Endothelial cell of umbilical vein (primary cell): ENCODE measurements around the gene SQOR.

Experiments used
- EZH2 ChIP-seq: IDR thresholded peaks from 2 replicates; pipeline ENCODE4 v1.6.1; 2012; ENCODE audit warnings: borderline replicate concordance, low read depth, mild to moderate bottlenecking, moderate library complexity, low read length, inconsistent platforms; ENCODE audit not compliant: severe bottlenecking
- GATA2 ChIP-seq: IDR thresholded peaks from 2 replicates; pipeline ENCODE4 v1.7.0; 2011; ENCODE audit warnings: low read depth, mild to moderate bottlenecking, moderate library complexity, mixed read lengths, low read length; ENCODE audit not compliant: insufficient read length, insufficient read depth
- JUN ChIP-seq: IDR thresholded peaks from 2 replicates; pipeline ENCODE4 v1.6.1; 2011; ENCODE audit warnings: borderline replicate concordance, low read depth; ENCODE audit not compliant: insufficient read length, insufficient read depth
- MYC ChIP-seq: IDR thresholded peaks from one replicate; pipeline ENCODE4 v1.6.1; 2011; ENCODE audit warnings: mild to moderate bottlenecking, low read depth, low read length
- POLR2A ChIP-seq: IDR thresholded peaks from 2 replicates; pipeline ENCODE4 v1.6.1; 2012; ENCODE audit warnings: low read depth, mild to moderate bottlenecking, control low read depth, low read length
- POLR2AphosphoS5 ChIP-seq: IDR thresholded peaks from 2 replicates; pipeline ENCODE4 v1.6.1; 2012; ENCODE audit warnings: low read depth, mild to moderate bottlenecking, control low read depth, low read length, moderate library complexity; ENCODE audit not compliant: insufficient read depth
- TF ChIP-seq, protein P1 (sequence below), 2 donors: IDR thresholded peaks; 1 replicate in 1 of 2; 2 replicates in 1 of 2; pipeline ENCODE4 v1.5.1; 2011; ENCODE audit warnings: low read length in 2 of 2, mild to moderate bottlenecking in 2 of 2, moderate library complexity in 2 of 2, control low read depth in 1 of 2, inconsistent platforms in 1 of 2, low read depth in 1 of 2; ENCODE audit not compliant: insufficient read depth in 1 of 2; ENCODE audit errors: extremely low read depth in 1 of 2
- TF ChIP-seq, protein P2 (sequence below): IDR thresholded peaks from 2 replicates; pipeline ENCODE4 v1.6.1; 2011; ENCODE audit not compliant: insufficient read depth, insufficient read length

DNA sequence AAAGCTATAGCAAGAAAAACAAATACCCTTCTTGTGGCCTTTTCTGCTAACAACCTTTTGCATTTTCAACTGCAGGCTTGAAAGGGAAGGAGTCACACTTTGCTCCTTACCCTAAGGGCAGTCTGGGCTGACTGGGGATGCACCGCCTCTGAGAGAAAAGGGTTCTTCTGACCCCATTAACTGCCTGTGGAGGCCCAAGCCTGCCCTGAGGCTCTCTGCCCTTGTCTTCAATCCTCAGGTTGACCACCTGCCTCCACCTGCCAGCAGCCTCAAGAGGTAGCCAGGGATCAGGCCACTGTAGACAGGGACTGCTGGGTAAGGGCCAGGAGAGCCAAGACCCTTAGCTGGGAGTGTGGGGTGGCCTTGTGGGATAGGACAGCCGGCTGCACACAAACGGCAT, 93.8 kb downstream of the SQOR start:
- TF ChIP-seq, protein P1, sequence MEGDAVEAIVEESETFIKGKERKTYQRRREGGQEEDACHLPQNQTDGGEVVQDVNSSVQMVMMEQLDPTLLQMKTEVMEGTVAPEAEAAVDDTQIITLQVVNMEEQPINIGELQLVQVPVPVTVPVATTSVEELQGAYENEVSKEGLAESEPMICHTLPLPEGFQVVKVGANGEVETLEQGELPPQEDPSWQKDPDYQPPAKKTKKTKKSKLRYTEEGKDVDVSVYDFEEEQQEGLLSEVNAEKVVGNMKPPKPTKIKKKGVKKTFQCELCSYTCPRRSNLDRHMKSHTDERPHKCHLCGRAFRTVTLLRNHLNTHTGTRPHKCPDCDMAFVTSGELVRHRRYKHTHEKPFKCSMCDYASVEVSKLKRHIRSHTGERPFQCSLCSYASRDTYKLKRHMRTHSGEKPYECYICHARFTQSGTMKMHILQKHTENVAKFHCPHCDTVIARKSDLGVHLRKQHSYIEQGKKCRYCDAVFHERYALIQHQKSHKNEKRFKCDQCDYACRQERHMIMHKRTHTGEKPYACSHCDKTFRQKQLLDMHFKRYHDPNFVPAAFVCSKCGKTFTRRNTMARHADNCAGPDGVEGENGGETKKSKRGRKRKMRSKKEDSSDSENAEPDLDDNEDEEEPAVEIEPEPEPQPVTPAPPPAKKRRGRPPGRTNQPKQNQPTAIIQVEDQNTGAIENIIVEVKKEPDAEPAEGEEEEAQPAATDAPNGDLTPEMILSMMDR (IDR thresholded peaks at IDR 0.05; ENCODE audit: extremely low read depth in 1 of 2, insufficient read depth in 1 of 2, low read depth in 1 of 2, low read length in 2 of 2), result no peak
- TF ChIP-seq EZH2 (no peak), MYC (no peak), POLR2A (no peak), POLR2AphosphoS5 (no peak), GATA2 (no peak), JUN (no peak)
- TF ChIP-seq, protein P2, sequence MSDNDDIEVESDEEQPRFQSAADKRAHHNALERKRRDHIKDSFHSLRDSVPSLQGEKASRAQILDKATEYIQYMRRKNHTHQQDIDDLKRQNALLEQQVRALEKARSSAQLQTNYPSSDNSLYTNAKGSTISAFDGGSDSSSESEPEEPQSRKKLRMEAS, result no peak
